Adipocyte (in vitro differentiated cells): Measurements from ENCODE around the gene GPC1.

Source experiments
- DNase-seq: peaks from one replicate; pipeline ENCODE4 v3.0.0-alpha.2; 2015; ENCODE audit warnings: low read depth
- H3K27me3 ChIP-seq: replicated peaks from 2 replicates; pipeline ENCODE4 v1.7.0; 2013; ENCODE audit warnings: mild to moderate bottlenecking, low read length, moderate library complexity; ENCODE audit not compliant: control insufficient read depth, insufficient read depth
- H3K36me3 ChIP-seq: 2 replicates; pipeline ENCODE4 v1.7.0; 2013; ENCODE audit warnings: low read length, mild to moderate bottlenecking, moderate library complexity; ENCODE audit not compliant: control insufficient read depth, insufficient read depth, severe bottlenecking
- H3K4me1 ChIP-seq: 2 replicates; pipeline ENCODE4 v1.7.0; 2013; ENCODE audit warnings: mild to moderate bottlenecking, low read length, moderate library complexity; ENCODE audit not compliant: control insufficient read depth, insufficient read depth
- H3K4me3 ChIP-seq: 2 replicates; pipeline ENCODE4 v1.7.0; 2013; ENCODE audit warnings: mild to moderate bottlenecking, low read length, moderate library complexity
- H3K9ac ChIP-seq: 2 replicates; pipeline ENCODE4 v1.7.0; 2013; ENCODE audit warnings: mild to moderate bottlenecking, low read length, moderate library complexity
- H3K9me3 ChIP-seq: 2 replicates; pipeline ENCODE4 v1.7.0; 2013; ENCODE audit warnings: mild to moderate bottlenecking, low read length, moderate library complexity; ENCODE audit not compliant: control insufficient read depth

Gene GPC1

GRCh38 chr2:240456447-240457222, 21.2 kb downstream of the GPC1 start:
- Histone ChIP-seq H3K27me3 (no peaks in the 10 kb centered on the region), H3K9ac (no peak overlapping the region), H3K9me3 (no peaks in the 10 kb centered on the region), H3K4me1 (peaks cover 7% of the 10 kb centered on the region), H3K36me3 (peaks cover 17% of the 10 kb centered on the region), H3K4me3 (no peak overlapping the region)
- no peak for DNase-seq

GRCh38 chr2:240457223-240458043, 22.0 kb downstream of the GPC1 start:
- no peak for DNase-seq
- no peaks in the 10 kb centered on the region for H3K9me3 ChIP-seq
- peaks cover 25% of the 10 kb centered on the region for H3K36me3 ChIP-seq
- no peak overlapping the region for H3K4me3 ChIP-seq
- H3K9ac ChIP-seq = no peak overlapping the region
- no peaks in the 10 kb centered on the region for H3K27me3 ChIP-seq
- no peaks in the 10 kb centered on the region for H3K4me1 ChIP-seq

GRCh38 chr2:240458044-240458899, 22.8 kb downstream of the GPC1 start:
- DNase-seq = no peak
- Histone ChIP-seq H3K36me3 (peaks cover 34% of the 10 kb centered on the region), H3K9ac (no peak overlapping the region), H3K4me1 (no peaks in the 10 kb centered on the region), H3K27me3 (no peaks in the 10 kb centered on the region), H3K9me3 (no peaks in the 10 kb centered on the region), H3K4me3 (no peak overlapping the region)

- no peaks in the 10 kb centered on the region for H3K9me3 ChIP-seq
- peaks cover 40% of the 10 kb centered on the region for H3K36me3 ChIP-seq
- no peak overlapping the region for H3K4me3 ChIP-seq
- no peaks in the 10 kb centered on the region for H3K27me3 ChIP-seq
- no peak overlapping the region for H3K9ac ChIP-seq
- no peaks in the 10 kb centered on the region for H3K4me1 ChIP-seq
- no peak for DNase-seq
Measured at GRCh38 chr2:240458900-240459391, 23.5 kb downstream of the GPC1 start.

- no peak overlapping the region for H3K9ac ChIP-seq
- peaks cover 47% of the 10 kb centered on the region for H3K36me3 ChIP-seq
- no peaks in the 10 kb centered on the region for H3K27me3 ChIP-seq
- no peaks in the 10 kb centered on the region for H3K4me1 ChIP-seq
- no peak for DNase-seq
- H3K4me3 ChIP-seq = no peak overlapping the region
- no peaks in the 10 kb centered on the region for H3K9me3 ChIP-seq
Measured at GRCh38 chr2:240459401-240460252, 24.2 kb downstream of the GPC1 start.

DNA sequence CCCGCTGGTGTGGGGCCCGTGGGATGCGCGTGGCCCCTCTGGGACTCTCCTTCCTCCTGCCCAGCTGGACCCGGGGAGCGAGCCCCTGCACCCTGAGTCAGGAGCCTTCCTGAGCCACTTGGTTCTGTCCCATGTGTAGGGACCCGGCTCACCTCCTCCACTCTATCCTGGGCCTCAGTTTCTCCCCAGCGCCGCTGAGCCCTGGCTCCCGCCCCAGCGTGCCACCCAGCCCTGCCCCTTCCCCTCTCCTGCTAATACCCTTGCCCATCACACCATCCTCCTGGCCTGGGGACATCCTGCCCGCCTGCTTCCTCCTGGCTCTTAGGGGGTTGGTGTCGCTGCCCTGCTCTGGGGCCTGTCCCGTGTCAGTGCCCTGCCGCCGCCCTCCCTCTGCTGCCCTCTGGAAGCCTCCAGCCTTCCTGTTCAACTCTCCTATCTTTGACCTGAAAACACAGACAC, 24.8 kb downstream of the GPC1 start:
- H3K9ac ChIP-seq = no peak overlapping the region
- H3K9me3 ChIP-seq = no peaks in the 10 kb centered on the region
- peaks cover 54% of the 10 kb centered on the region for H3K36me3 ChIP-seq
- H3K4me1 ChIP-seq = no peaks in the 10 kb centered on the region
- no peak overlapping the region for H3K4me3 ChIP-seq
- DNase-seq = no peak
- H3K27me3 ChIP-seq = no peaks in the 10 kb centered on the region

DNA sequence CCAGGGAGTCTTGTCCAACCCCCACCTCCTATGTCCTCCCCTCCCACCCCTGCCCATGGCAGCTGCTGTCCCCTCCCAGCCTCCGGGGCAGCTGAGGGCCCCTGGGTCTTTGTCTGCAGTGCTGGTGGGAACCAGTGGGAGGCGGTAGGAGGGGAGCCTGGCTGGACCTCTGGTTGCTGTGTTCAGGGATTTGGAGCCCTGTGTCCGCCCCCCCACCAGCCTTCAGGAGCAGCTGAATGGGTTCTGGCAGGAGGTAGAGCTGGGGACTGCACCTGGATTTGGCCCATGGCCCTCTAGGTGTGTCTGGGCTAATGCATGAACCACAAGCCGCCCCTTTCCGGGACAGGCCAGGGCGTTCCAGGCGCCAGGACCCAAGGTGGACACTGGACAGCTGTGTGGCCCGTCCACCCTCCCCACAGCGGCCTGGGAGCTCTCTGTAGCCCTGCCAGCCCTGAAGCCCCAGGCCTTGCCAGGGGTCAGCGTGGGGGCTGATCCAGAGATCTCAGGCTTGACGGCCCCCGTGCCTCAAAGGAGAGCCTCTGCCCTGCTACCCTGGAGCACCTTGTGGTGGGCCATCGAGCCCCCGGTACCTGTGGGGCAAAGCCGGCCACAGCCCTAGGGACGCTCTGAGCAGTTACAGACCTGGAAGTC, 25.4 kb downstream of the GPC1 start:
- H3K9me3 ChIP-seq = no peaks in the 10 kb centered on the region
- peaks cover 60% of the 10 kb centered on the region for H3K36me3 ChIP-seq
- no peak overlapping the region for H3K9ac ChIP-seq
- DNase-seq = no peak
- no peaks in the 10 kb centered on the region for H3K4me1 ChIP-seq
- H3K4me3 ChIP-seq = no peak overlapping the region
- H3K27me3 ChIP-seq = no peaks in the 10 kb centered on the region

DNA sequence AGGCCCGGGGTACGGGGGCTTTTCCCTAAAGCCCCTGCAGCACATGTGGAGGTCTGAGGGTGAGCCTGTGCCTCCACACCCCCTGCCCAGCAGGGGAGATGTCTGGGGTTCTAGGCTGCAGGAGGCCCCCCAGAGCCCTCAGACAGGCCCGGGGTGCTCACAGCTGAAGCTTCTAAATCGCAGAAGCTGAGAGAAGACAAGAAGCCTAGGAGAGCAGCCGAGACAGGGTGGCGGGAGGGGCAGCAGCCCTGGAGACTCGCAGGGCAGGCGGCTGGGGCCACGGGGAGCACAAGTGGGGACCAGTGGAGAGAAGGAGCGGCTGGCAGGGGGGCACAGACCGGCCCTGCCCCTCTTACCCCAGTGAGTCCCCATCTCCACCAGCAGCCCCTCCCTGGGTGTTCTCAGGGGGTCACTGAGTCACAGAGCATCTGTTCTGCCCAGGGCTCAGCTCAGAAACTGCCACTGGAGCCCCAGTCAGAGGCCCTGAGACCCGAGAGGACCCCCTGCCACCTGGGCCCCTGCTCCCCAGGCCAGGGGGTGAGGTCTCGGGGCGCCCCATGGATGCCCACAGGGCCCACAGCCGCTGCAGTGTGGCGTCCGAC, 26.1 kb downstream of the GPC1 start:
- no peak overlapping the region for H3K4me3 ChIP-seq
- no peak overlapping the region for H3K9ac ChIP-seq
- no peak for DNase-seq
- no peaks in the 10 kb centered on the region for H3K4me1 ChIP-seq
- H3K27me3 ChIP-seq = no peaks in the 10 kb centered on the region
- peaks cover 67% of the 10 kb centered on the region for H3K36me3 ChIP-seq
- H3K9me3 ChIP-seq = no peaks in the 10 kb centered on the region

DNA sequence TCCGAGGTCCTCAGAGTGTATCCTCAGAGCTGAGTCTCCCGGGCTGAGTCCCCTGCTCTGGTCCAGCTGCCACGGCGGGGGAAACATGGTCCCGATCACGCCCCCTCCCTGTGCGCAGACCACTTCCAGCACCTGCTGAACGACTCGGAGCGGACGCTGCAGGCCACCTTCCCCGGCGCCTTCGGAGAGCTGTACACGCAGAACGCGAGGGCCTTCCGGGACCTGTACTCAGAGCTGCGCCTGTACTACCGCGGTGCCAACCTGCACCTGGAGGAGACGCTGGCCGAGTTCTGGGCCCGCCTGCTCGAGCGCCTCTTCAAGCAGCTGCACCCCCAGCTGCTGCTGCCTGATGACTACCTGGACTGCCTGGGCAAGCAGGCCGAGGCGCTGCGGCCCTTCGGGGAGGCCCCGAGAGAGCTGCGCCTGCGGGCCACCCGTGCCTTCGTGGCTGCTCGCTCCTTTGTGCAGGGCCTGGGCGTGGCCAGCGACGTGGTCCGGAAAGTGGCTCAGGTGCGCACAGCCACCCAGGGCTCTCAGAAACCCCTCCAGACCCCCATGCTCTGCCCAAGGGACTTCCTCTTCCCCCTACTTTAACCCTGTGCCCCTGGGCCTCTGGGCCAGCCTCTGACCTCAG, 26.7 kb downstream of the GPC1 start:
- H3K4me3 ChIP-seq = no peak overlapping the region
- H3K9me3 ChIP-seq = no peaks in the 10 kb centered on the region
- H3K27me3 ChIP-seq = no peaks in the 10 kb centered on the region
- H3K9ac ChIP-seq = no peak overlapping the region
- H3K4me1 ChIP-seq = no peaks in the 10 kb centered on the region
- peaks cover 73% of the 10 kb centered on the region for H3K36me3 ChIP-seq
- no peak for DNase-seq
